Activated T-cell treated with anti-CD3 and anti-CD28 coated beads for 1 hour (primary cell): ENCODE data around the gene CLEC16A.

Experiments used
- DNase-seq: peaks from one replicate; pipeline ENCODE4 v3.0.0-alpha.2; 2020; ENCODE audit warnings: low read depth

CLEC16A gene

GRCh38 chr16:11082860-11083388 lies 138.6 kb downstream of the CLEC16A start:
- DNase-seq = no peak

DNA sequence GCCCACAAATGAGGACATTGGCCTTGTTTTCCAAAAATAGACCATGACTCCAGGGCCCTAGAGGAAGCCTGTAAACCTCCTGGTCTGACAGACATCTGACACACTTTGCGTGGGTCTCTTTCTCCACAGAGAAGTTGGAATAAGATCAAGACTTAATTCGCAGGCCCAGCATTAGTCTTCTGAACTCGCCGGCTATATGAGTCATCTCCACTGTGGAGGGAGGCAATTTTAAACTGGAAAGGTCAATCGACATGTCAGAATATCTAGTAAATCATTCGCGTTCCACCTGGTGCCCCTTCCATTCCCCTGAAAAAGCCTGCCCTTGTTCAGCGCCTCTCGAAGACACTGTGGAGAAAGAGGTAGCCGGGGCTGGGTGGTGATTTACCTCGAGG lies 140.1 kb downstream of the CLEC16A start:
- no peak for DNase-seq

GRCh38 chr16:11084876-11085485 lies 140.6 kb downstream of the CLEC16A start:
- DNase-seq = no peak

- no peak for DNase-seq
These were observed 141.6 kb downstream of the CLEC16A start for GRCh38 chr16:11085916-11086315.

- no peak for DNase-seq
These were observed 143.3 kb downstream of the CLEC16A start for GRCh38 chr16:11087691-11088073.

- no peak for DNase-seq
These were observed 143.8 kb downstream of the CLEC16A start for GRCh38 chr16:11088074-11088730.

DNA sequence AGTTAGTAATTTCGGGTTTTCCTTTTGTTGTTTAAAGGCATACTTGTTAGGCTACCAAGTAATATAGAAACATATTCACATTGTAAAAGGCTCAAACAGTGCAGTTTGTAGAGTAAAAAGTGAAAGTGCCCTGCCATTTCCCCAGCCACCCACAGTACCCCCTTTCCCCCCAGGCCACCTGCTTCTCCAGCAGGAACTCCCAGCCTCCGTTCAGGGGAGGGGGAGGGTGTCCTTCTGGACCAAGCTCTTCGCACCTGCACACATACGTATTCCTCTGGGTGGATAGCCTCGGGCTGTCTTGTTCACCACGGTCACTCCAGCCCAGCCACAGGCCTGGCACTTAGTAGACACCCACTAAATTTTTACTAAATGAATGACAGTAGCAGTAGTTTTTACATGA lies 144.5 kb downstream of the CLEC16A start:
- DNase-seq = no peak

- DNase-seq = no peak
These were observed 145.2 kb downstream of the CLEC16A start for GRCh38 chr16:11089504-11090124.

- DNase-seq = no peak
These were observed 145.9 kb downstream of the CLEC16A start for GRCh38 chr16:11090232-11090631.

DNA sequence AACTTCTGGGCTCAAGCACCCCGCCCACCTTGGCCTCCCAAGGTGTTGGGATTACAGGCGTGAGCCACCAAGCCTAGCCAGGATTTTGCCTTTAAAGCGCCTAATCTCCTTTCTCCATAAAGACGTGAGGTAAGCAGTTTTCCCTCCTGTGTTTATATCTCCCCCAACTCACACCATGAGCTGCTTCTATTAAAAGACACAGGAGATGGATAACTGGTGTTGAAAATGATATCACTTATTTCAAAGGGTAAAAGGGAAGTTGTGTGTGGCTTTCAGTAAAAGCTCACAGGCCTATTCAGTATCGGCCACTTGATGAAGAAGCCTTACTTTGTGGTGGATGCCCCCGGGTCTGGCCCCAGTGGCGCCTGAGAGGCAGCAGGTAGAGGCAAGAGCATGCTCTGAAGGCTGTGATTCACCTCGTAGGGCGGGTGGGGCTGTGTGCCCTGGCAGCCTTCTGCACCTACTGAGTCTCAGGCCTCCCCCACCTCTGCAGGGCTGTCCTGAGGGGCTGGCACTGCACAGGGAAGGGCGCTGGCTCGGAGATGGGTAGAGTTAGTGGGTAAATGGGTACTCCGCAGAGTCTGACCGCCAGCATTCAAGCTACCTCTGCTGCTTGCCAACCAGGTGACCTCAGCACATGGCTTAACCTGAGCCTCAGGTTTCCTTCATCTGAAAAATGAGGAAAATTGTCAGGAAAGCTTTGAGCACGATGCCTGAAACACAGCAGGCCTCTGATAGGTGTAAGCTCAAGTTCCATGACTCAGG lies 146.8 kb downstream of the CLEC16A start:
- no peak for DNase-seq

DNA sequence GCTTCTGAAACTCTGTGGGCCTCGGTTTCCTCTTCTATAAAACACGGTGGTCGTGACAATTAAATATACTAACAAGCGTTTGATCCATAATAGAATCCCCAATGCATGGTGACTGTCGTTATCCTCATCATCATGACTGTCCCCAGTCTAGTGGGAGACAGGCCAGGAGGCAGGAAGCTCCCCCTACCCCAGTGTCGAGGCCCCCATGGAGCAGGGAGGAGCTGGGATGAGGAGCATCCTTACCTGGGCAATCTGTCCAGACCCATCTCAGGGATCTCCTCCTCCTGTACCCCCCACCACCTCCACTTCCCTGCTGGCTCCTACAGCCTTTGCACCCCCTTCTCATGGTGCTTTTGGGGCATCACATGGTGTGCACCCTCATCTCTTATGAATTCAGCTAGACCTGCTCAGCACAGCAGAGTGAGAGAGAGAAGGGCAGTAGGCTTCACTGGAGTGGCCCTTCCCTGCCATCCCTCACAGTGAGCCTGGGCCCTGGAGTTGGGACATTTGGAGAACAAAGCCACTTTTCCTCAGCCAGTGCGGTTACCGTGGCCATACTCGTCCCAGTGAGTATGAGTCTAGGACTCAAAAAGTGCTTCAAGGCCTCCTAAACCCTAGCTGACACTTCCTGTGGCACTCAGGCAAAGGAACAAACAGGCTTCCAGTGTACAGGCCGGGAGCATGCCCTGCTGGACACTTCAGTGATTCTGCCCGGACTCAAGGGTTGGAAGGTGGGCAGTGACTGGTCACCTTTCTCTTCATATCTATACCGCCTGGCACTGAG lies 148.6 kb downstream of the CLEC16A start:
- DNase-seq = no peak

- no peak for DNase-seq
These were observed 149.3 kb downstream of the CLEC16A start for GRCh38 chr16:11093572-11094074.

DNA sequence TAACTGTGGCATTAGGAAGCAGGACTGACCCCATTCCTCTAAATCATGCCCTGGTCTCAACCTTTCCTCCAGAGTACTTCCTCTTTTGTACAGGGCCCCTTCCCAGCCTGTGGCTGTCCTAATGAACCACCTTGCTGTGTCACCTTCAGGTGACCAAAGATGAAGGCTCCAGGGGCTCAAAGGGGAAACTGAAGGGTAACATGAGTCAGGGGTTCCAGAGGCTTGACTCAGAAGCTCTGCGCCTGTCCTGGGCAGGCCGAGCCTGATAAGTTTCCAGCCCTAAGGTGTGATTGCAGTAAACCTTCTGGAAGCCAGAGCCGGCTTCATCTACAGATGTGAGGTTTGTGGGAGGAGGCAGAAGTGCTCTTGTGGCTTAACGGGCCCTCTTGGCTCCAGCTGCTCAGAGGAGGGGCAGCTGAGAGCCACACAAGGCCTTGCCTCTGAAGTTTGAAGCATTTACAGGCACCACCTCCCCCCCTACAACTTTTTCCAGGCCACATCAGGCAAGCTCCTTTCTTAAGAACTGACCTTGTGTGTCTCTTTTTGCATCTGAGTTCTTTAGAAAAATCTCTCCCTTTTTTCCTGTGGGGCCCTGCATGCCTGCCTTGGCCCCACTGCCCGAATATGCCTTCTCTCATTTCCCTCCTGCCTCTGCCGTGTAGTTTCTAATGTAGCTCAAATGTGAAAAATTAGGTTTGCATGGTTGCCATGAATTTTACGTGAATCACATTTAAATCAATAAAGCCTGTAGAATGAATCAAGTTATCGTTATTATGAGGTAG lies 149.9 kb downstream of the CLEC16A start:
- DNase-seq = peak; percentile 13

DNA sequence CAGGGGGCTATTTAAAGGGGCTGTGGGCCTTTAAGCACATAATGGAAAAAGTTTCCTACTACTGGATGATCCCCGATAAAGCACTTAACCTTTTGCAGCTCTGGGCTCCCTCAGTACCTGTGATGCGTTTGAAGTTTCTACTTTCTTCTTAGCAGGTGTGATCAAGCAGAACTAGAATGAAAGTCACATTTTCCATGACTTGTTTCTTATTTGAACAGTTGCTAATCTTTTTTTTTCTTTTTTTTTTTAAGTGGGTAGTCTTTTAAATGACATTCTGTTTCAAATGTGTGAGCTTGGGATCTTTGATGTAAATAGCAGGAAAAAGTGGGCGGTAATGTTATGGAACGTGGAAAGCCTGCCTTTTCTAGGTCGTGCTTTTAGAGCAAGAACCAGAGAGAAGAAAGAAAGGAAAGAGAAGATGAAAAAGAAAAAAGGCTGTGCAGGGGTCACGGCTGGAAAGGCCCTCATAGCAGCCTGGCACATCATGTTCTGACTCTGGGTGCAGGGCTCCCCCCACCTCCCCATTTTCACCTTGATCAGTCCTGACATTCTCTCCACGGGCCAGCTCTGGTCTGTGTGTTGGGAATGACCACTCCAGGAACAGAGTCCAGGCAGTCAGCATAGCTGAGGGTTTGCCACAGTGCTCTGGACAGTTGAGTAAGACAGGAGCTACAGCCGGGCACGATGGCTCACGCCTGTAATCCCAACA lies 150.6 kb downstream of the CLEC16A start:
- DNase-seq = no peak

DNA sequence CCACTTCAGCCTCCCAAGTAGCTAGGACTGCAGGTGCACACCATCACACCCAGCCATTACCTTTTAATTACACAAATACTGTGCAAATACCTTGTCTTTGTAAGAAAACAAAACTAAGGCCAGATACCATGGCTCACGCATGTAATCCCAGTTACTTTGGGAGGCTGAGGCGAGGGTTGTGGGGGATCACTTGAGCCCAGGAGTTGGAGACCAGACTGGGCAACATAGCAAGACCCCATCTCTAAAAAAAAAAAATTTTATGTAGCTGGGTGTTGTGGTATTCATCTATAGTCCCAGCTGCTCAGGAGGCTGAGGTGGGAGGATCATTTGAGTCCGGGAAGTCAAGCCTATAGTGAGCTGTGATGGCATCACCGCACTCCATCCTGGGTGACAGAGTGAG lies 151.6 kb downstream of the CLEC16A start:
- DNase-seq = no peak

DNA sequence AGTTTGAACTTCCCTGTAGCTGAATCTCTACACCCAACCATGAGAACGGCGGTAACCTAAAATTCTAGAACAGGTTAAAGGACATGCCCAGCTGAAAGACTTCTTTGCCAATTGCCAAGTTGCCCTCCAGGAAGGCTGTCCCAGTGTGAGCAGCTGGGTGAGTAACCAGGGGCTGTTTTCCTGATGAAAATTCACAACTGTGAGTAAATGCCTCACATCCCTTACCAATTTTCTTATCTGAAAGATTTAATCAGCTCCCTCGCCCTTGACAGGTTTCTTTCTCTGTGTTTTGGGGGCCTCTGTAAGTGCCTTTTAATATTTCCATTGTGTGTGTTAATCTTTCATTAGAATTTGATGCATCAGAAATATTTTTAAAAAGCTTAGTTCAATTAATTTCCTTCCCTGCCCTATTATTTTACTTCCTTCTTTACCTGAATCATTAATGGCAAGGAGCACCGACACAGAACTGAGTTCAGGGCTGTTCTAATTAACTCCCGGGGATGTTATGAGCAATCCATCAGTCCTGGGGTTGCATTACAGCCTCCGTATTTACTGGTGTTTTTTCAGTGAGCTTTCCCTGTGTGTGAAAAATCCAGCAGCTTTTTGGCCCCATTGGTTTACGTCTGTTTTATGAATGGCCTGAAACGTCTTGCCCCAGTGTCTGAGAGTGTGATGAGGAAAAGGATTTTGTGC lies 152.9 kb downstream of the CLEC16A start:
- no peak for DNase-seq

DNA sequence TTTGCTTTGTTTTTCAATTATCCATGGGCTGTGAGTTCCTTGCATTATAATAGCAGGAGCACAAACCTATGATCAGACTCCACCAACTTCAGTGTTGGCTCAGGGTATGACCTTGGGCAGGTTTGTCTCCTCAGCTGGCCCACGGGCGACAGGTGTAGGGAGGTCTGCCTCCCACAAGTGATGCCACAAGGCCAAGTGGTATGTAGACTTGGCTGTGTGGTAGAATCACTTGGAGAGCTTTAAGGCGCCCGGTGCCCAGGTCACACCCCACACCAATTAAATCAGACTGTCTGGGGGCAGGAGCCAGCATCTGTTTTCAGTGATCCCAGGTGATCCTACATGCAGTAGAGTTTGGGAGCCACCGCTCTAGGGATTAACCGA lies 153.4 kb downstream of the CLEC16A start:
- DNase-seq = no peak

DNA sequence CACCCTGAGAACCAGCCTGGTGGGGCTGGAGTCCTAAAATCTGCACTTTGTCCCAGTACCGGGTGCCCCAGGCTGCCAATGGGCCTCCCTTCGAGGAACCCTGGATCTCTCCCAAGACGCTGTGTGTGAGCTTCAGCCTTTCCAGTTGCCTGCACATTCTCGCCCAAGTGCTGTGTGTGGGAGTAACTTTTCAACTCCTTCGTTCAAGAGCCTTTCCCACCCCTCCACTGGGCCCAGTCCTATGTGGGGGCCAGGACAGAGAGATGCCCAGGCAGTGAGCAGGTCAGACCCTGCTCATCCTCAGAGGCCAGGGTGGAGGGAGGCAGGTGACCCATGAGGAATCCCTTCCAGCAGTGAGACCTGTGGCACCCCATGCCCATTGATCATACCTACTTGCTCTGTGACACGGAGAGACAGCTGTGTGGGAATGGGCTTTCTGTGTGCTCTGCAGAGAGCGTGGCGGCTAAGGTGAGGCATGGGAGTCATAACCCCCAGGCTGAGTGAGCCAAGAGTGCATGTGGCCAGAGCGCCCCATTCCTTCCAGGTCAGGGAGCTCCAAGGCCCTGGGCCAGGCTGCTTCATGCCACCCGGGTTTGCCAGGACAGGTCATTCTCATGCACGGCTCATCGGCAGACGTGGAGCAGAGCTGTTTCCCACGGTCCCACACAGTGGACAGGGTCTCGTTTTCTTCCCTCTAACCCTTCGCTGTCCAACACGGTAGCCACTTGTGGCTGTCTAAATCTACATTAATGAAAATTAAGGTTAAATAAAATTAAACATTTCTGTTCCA lies 154.4 kb downstream of the CLEC16A start:
- DNase-seq = no peak

- no peak for DNase-seq
These were observed 155.4 kb downstream of the CLEC16A start for GRCh38 chr16:11099672-11100205.
